IMR-90 (cell line): Measurements from ENCODE around the gene RHOG. TPM values are rescaled to one million over a fixed set of nuclear protein-coding genes. Genes with fewer than 3 reads are reported as not detected.

Source experiments
- ATAC-seq: fragments of 200-7000 bp; cut with Tn5 transposase; 2 replicates; pipeline ENCODE4 v1.9.1; 2020; ENCODE audit warnings: low read depth, mild to moderate bottlenecking, moderate library complexity
- BruUV-seq: library from RNA; stranded (reverse); fragments of 400-500 nt; replicated peaks from 2 replicates; lab custom pipeline; 2021; lab: Mats Ljungman, UMichigan
- CTCF ChIA-PET: fragments of 300-600 bp; formaldehyde crosslinking; extraction: SDS; loops from one replicate; lab custom pipeline; 2021; ENCODE audit warnings: antibody characterized with exemption; lab: Yijun Ruan, JAX
- POLR2A ChIA-PET: fragments of 300-600 bp; sonication (Branson Sonifier 250); formaldehyde crosslinking; loops from one replicate; lab custom pipeline; 2022; ENCODE audit warnings: antibody characterized with exemption; ENCODE audit not compliant: unreplicated experiment; lab: Charles Lee
- DNase-seq: peaks from one replicate; pipeline ENCODE4 v3.0.0; 2013
- H2AFZ ChIP-seq: replicated peaks from 2 replicates; pipeline ENCODE3; 2013; ENCODE audit warnings: low read length, mild to moderate bottlenecking; ENCODE audit not compliant: poor library complexity
- H2AK5ac ChIP-seq: 2 replicates; pipeline ENCODE4 v1.6.1; 2013; ENCODE audit warnings: low read depth, low read length, inconsistent platforms
- H2AK9ac ChIP-seq: replicated peaks from 2 replicates; pipeline ENCODE3; 2013; ENCODE audit warnings: mild to moderate bottlenecking, low read depth, low read length, moderate library complexity; ENCODE audit not compliant: poor library complexity
- H2BK120ac ChIP-seq: 2 replicates; pipeline ENCODE4 v1.6.1; 2013; ENCODE audit warnings: low read depth, low read length, inconsistent platforms
- H2BK15ac ChIP-seq: 3 replicates; pipeline ENCODE4 v1.6.1; 2013; ENCODE audit warnings: low read depth, low read length, inconsistent platforms
- H2BK20ac ChIP-seq: 2 replicates; pipeline ENCODE4 v1.6.1; 2013; ENCODE audit warnings: low read depth, mild to moderate bottlenecking, inconsistent platforms, low read length, moderate library complexity
- H2BK5ac ChIP-seq: 2 replicates; pipeline ENCODE4 v1.6.1; 2013; ENCODE audit warnings: mild to moderate bottlenecking, low read depth, low read length, inconsistent platforms; ENCODE audit not compliant: poor library complexity, severe bottlenecking
- H3K14ac ChIP-seq: replicated peaks from 2 replicates; pipeline ENCODE4 v1.6.1; 2013; ENCODE audit warnings: low read depth, low read length, inconsistent platforms
- H3K18ac ChIP-seq: 2 replicates; pipeline ENCODE4 v1.6.1; 2013; ENCODE audit warnings: low read depth, low read length, control low read depth
- H3K23ac ChIP-seq: 2 replicates; pipeline ENCODE4 v1.6.1; 2013; ENCODE audit warnings: low read depth, low read length, inconsistent platforms
- H3K27ac ChIP-seq: 2 replicates; pipeline ENCODE4 v1.5.1; 2013; ENCODE audit warnings: mild to moderate bottlenecking, control low read depth, low read length; ENCODE audit not compliant: insufficient read depth
- H3K27me3 ChIP-seq: 2 replicates; pipeline ENCODE4 v1.6.1; 2013; ENCODE audit warnings: low read length; ENCODE audit not compliant: control insufficient read depth, insufficient read depth
- H3K36me3 ChIP-seq: 2 replicates; pipeline ENCODE4 v1.6.1; 2013; ENCODE audit warnings: low read length, mixed read lengths; ENCODE audit not compliant: control insufficient read depth, insufficient read depth
- H3K4ac ChIP-seq: 2 replicates; pipeline ENCODE4 v1.6.1; 2013; ENCODE audit warnings: low read depth, low read length, inconsistent platforms
- H3K4me1 ChIP-seq: 2 replicates; pipeline ENCODE4 v1.6.1; 2013; ENCODE audit warnings: low read length, mixed read lengths; ENCODE audit not compliant: control insufficient read depth, insufficient read depth
- H3K4me2 ChIP-seq: 2 replicates; pipeline ENCODE4 v1.6.1; 2013; ENCODE audit warnings: low read depth, mild to moderate bottlenecking, control low read depth, low read length, moderate library complexity
- H3K4me3 ChIP-seq: 2 replicates; pipeline ENCODE4 v1.5.1; 2013; ENCODE audit warnings: low read depth, mild to moderate bottlenecking, control low read depth, low read length, moderate library complexity; ENCODE audit not compliant: insufficient read depth
- H3K56ac ChIP-seq: 2 replicates; pipeline ENCODE4 v1.6.1; 2013; ENCODE audit warnings: low read length, inconsistent platforms; ENCODE audit not compliant: insufficient read depth; ENCODE audit errors: extremely low read depth
- H3K79me1 ChIP-seq, 2 experiments: 2 replicates each; pipeline ENCODE4 v1.6.1; 2013; ENCODE audit warnings: low read length in 2 of 2, inconsistent platforms in 1 of 2, low read depth in 1 of 2
- H3K9ac ChIP-seq: 2 replicates; pipeline ENCODE4 v1.6.1; 2013; ENCODE audit warnings: low read depth, low read length, control low read depth
- H3K9me1 ChIP-seq: 2 replicates; pipeline ENCODE4 v1.6.1; 2013; ENCODE audit warnings: low read length, inconsistent platforms; ENCODE audit not compliant: insufficient read depth
- H3K9me3 ChIP-seq: 2 replicates; pipeline ENCODE4 v1.6.1; 2013; ENCODE audit warnings: low read length; ENCODE audit not compliant: control insufficient read depth, insufficient read depth
- H4K20me1 ChIP-seq: 2 replicates; pipeline ENCODE4 v1.6.1; 2013; ENCODE audit warnings: low read length, inconsistent platforms; ENCODE audit not compliant: insufficient read depth
- H4K5ac ChIP-seq: 2 replicates; pipeline ENCODE4 v1.6.1; 2013; ENCODE audit warnings: mild to moderate bottlenecking, low read depth, low read length, control low read depth
- H4K8ac ChIP-seq, 2 experiments: 2 replicates each; pipeline ENCODE4 v1.6.1; 2013; ENCODE audit warnings: low read depth in 2 of 2, low read length in 2 of 2, control low read depth in 1 of 2, inconsistent platforms in 1 of 2
- H4K91ac ChIP-seq: 2 replicates; pipeline ENCODE4 v1.6.1; 2013; ENCODE audit warnings: low read depth, low read length, inconsistent platforms; ENCODE audit not compliant: insufficient read depth
- BHLHE40 ChIP-seq: fragments of 150-350 bp; IDR thresholded peaks from 2 replicates; pipeline ENCODE4 v1.6.1; 2016; ENCODE audit warnings: mild to moderate bottlenecking, low read depth, low read length
- CHD1 ChIP-seq: IDR thresholded peaks from 2 replicates; pipeline ENCODE4 v1.6.1; 2012; ENCODE audit warnings: low read depth, low read length, improper control_type of control experiment
- FOS ChIP-seq: fragments of 150-350 bp; IDR thresholded peaks from 2 replicates; pipeline ENCODE4 v1.6.1; 2016; ENCODE audit warnings: low read depth, low read length
- MAZ ChIP-seq: IDR thresholded peaks from 2 replicates; pipeline ENCODE4 v1.6.1; 2012; ENCODE audit warnings: low read depth, mild to moderate bottlenecking, low read length, improper control_type of control experiment, moderate library complexity, borderline replicate concordance
- POLR2A ChIP-seq: IDR thresholded peaks from 2 replicates; pipeline ENCODE4 v1.6.1; 2012; ENCODE audit warnings: mild to moderate bottlenecking, low read depth, low read length
- RAD21 ChIP-seq: IDR thresholded peaks from 2 replicates; pipeline ENCODE4 v1.6.1; 2012; ENCODE audit warnings: low read length, improper control_type of control experiment
- SMC3 ChIP-seq: fragments of 150-350 bp; IDR thresholded peaks from 2 replicates; pipeline ENCODE4 v1.6.1; 2016; ENCODE audit warnings: low read depth, mild to moderate bottlenecking, antibody characterized with exemption, low read length, moderate library complexity
- WGBS, 2 experiments: methylation state at CpG; one replicate each; pipeline versions ENCODE4 v1.1.5 to v1.1.7; 2013; ENCODE audit warnings: missing lambda C conversion rate in 2 of 2; ENCODE audit not compliant: insufficient read length in 1 of 2; ENCODE audit errors: extremely low coverage in 2 of 2; 5-methylcytosine and 5-hydroxymethylcytosine counted together
- dilution Hi-C: fragments of 300-500 bp; cut with HindIII; formaldehyde crosslinking; loops from one replicate; pipeline ENCODE4 v1.14.3; 2018; ENCODE audit warnings: low sequenced_read_pairs; ENCODE audit not compliant: unreplicated experiment
- in situ Hi-C: fragments of 300-500 bp; cut with MboI; formaldehyde crosslinking; loops from 3 replicates; pipeline ENCODE4 v1.14.3; 2019; ENCODE audit warnings: low sequenced_read_pairs, inconsistent platforms, mixed read lengths
- intact Hi-C: fragments of 100-400 bp; cut with micrococcal nuclease; formaldehyde crosslinking; loops from 2 replicates; pipeline ENCODE4 v1.10.0; 2022
- polyA plus RNA-seq, 3 experiments: library from polyadenylated mRNA; depleted of rRNA; stranded (reverse); fragments of >200 nt; gene quantifications; 2 replicates each; pipeline ENCODE4 v1.2.3, GENCODE V29; 2012; ENCODE audit warnings: low replicate concordance in 1 of 3
- total RNA-seq: library from RNA; depleted of rRNA; stranded (reverse); fragments of >200 nt; gene quantifications from 2 replicates; pipeline ENCODE4 v1.2.3, GENCODE V29; 2012
- TF ChIP-seq, protein P1 (sequence below): conservative IDR thresholded peaks from 2 replicates; pipeline ENCODE4 v1.5.1; 2012; ENCODE audit warnings: mild to moderate bottlenecking, low read depth, low read length, improper control_type of control experiment

RHOG gene
- total and polyA plus RNA-seq, 2 of the 4 experiments (the other 2 are of a cell fraction), result 16.3 to 114 TPM

GRCh38 chr11:3854977-3855807 lies 14.4 kb upstream of the RHOG start, which contains the start of gene STIM1:
TSS of gene STIM1 (plus strand) at chr11:3855664. CDS start at chr11:3856271, 607 bp downstream.
- Histone ChIP-seq H3K14ac (peak within 1 kb of the TSS; percentile 83), H3K23ac (peak within 1 kb of the TSS; percentile 93), H3K9me1 (peaks cover 23% of the 10 kb centered on the region), H4K91ac (peak within 1 kb of the TSS; percentile 74), H4K8ac (peak within 1 kb of the TSS; percentile 70 to 86; a peak in 3 of 4 replicates), H2BK5ac (peak within 1 kb of the TSS; percentile 69), H3K79me1 (peaks cover 17 to 41% of the 10 kb centered on the region in 2 experiments; a peak in 3 of 4 replicates), H2BK15ac (peak within 1 kb of the TSS; percentile 63; the same call in 2 of the 3 replicates), H3K36me3 (no peaks in the 10 kb centered on the region), H3K9me3 (no peaks in the 10 kb centered on the region), H3K27ac (peak within 1 kb of the TSS; percentile 87), H3K4ac (peak within 1 kb of the TSS; percentile 75), H2BK120ac (peak within 1 kb of the TSS; percentile 47; the same call in 1 of the 2 replicates), H3K18ac (peak within 1 kb of the TSS; percentile 9; the same call in 1 of the 2 replicates), H4K20me1 (no peaks in the 10 kb centered on the region), H3K4me2 (peak within 1 kb of the TSS; percentile 98), H3K4me1 (peaks cover 16% of the 10 kb centered on the region), H3K56ac (peak within 1 kb of the TSS; percentile 82), H2AK9ac (peak within 1 kb of the TSS; percentile 96), H2BK20ac (0 out of 2 replicates have a peak within 1 kb of the TSS, but pooled peaks have one; percentile 29), H3K27me3 (no peaks in the 10 kb centered on the region), H3K4me3 (peak within 1 kb of the TSS; percentile 83), H4K5ac (peak within 1 kb of the TSS; percentile 44), H2AK5ac (peak within 1 kb of the TSS; percentile 52; the same call in 1 of the 2 replicates), H3K9ac (peak within 1 kb of the TSS; percentile 86), H2AFZ (peak within 1 kb of the TSS; percentile 96)
- WGBS, 2 experiments, result 1% methylated on average over 41 of the region's 87 CpGs; no CpG with 5 or more reads in 1 of the 2 experiments
- in situ Hi-C loops, result no loop called here
- no TSS peak for BruUV-seq
- ChIA-PET POLR2A (interaction anchor here (0.6 to 1.6 kb wide), 2 partner anchors 18 to 217 kb away, joined by 5 to 7 read pairs; no protein-coding TSS in a partner anchor), CTCF (interaction anchor here (0.5 to 9.2 kb wide), 30 partner anchors 9 to 251 kb away, joined by 3 to 186 read pairs (median 4); partner anchors contain the start of gene RHOG)
- intact Hi-C loops, result loop anchor here (1.0 to 10.0 kb wide), 4 partner anchors 87 to 400 kb away; no protein-coding TSS in a partner anchor
- DNase-seq (peak; percentile 90), ATAC-seq (peak; percentile 93)
- TF ChIP-seq POLR2A (peak; percentile 40; the same call in 1 of the 2 replicates), BHLHE40 (no peak), FOS (no peak), MAZ (peak; percentile 64; the same call in 1 of the 2 replicates), SMC3 (peak; percentile 95), RAD21 (peak; percentile 90), CHD1 (peak; percentile 62; the same call in 1 of the 2 replicates)
- TF ChIP-seq, protein P1, sequence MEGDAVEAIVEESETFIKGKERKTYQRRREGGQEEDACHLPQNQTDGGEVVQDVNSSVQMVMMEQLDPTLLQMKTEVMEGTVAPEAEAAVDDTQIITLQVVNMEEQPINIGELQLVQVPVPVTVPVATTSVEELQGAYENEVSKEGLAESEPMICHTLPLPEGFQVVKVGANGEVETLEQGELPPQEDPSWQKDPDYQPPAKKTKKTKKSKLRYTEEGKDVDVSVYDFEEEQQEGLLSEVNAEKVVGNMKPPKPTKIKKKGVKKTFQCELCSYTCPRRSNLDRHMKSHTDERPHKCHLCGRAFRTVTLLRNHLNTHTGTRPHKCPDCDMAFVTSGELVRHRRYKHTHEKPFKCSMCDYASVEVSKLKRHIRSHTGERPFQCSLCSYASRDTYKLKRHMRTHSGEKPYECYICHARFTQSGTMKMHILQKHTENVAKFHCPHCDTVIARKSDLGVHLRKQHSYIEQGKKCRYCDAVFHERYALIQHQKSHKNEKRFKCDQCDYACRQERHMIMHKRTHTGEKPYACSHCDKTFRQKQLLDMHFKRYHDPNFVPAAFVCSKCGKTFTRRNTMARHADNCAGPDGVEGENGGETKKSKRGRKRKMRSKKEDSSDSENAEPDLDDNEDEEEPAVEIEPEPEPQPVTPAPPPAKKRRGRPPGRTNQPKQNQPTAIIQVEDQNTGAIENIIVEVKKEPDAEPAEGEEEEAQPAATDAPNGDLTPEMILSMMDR, result peak; percentile 97
- dilution Hi-C loops, result no loop called here
